GM12878 (cell line): ENCODE results near the gene TERF2IP. TPM values are rescaled to one million over a fixed set of nuclear protein-coding genes. Genes with fewer than 3 reads are reported as not detected.

Source experiments
- ATAC-seq: fragments of 200-7000 bp; cut with Tn5 transposase; 3 replicates; pipeline ENCODE4 v1.9.1; 2020; ENCODE audit warnings: mild to moderate bottlenecking, moderate library complexity
- BruUV-seq: library from RNA; stranded (reverse); fragments of 400-500 nt; replicated peaks from 2 replicates; lab custom pipeline; 2021; lab: Mats Ljungman, UMichigan
- CTCF ChIA-PET: fragments of 300-600 bp; sonication (Branson Sonifier 250); formaldehyde crosslinking; extraction: SDS; loops from one replicate; lab custom pipeline; 2021; ENCODE audit warnings: inconsistent platforms; lab: Yijun Ruan, JAX
- POLR2A ChIA-PET: fragments of 350-600 bp; formaldehyde crosslinking; extraction: SDS; loops from one replicate; lab custom pipeline; 2021; ENCODE audit warnings: inconsistent platforms; lab: Charles Lee
- RAD21 ChIA-PET: fragments of 300-600 bp; sonication (Branson Sonifier 250); formaldehyde crosslinking; loops from one replicate; lab custom pipeline; 2023; ENCODE audit warnings: antibody characterized with exemption; ENCODE audit not compliant: unreplicated experiment; lab: Charles Lee
- SMC1A ChIA-PET: fragments of 300-600 bp; sonication (Branson Sonifier 250); formaldehyde crosslinking; loops from one replicate; lab custom pipeline; 2023; ENCODE audit not compliant: unreplicated experiment, uncharacterized antibody; lab: Charles Lee
- DNase-seq: peaks from one replicate; pipeline ENCODE4 v3.0.0-alpha.2; 2011; ENCODE audit warnings: low read depth, low spot score
- FAIRE-seq: peaks from 3 replicates; lab custom pipeline; 2011; peaks lifted over from hg19 to GRCh38; lab: Jason Lieb, UNC
- H2AFZ ChIP-seq: 2 replicates; pipeline ENCODE4 v1.6.0; 2011; ENCODE audit warnings: low read depth, low read length, control low read depth; ENCODE audit not compliant: control insufficient read depth
- H3K27ac ChIP-seq: 2 replicates; pipeline ENCODE4 v1.5.1; 2011; ENCODE audit warnings: control low read depth; ENCODE audit not compliant: control insufficient read depth, insufficient read depth
- H3K27me3 ChIP-seq, 2 experiments: replicated peaks in 1 of 2; 2 replicates each; pipeline versions ENCODE4 v1.6.0 to v1.6.1; 2011; ENCODE audit warnings: low read length in 1 of 2; ENCODE audit not compliant: control insufficient read depth in 2 of 2, insufficient read depth in 2 of 2
- H3K36me3 ChIP-seq, 2 experiments: 2 replicates each; pipeline ENCODE4 v1.5.1; 2011; ENCODE audit warnings: low read length in 1 of 2; ENCODE audit not compliant: control insufficient read depth in 2 of 2, insufficient read depth in 2 of 2
- H3K4me1 ChIP-seq: 2 replicates; pipeline ENCODE4 v1.6.1; 2011; ENCODE audit warnings: mild to moderate bottlenecking, low read length, moderate library complexity, mixed read lengths; ENCODE audit not compliant: control insufficient read depth, insufficient read depth
- H3K4me2 ChIP-seq: 2 replicates; pipeline ENCODE4 v1.6.0; 2011; ENCODE audit warnings: control low read depth; ENCODE audit not compliant: control insufficient read depth, insufficient read depth
- H3K4me3 ChIP-seq: fragments of 200-600 bp; sonication (generic); 2 replicates; pipeline ENCODE4 v1.5.1; 2016
- H3K79me2 ChIP-seq: 2 replicates; pipeline ENCODE4 v1.6.0; 2011; ENCODE audit warnings: low read length; ENCODE audit not compliant: control insufficient read depth, insufficient read depth
- H3K9ac ChIP-seq: 2 replicates; pipeline ENCODE4 v1.8.0; 2011; ENCODE audit warnings: low read length, control low read depth, mixed read lengths; ENCODE audit not compliant: control insufficient read depth, insufficient read depth
- H3K9me3 ChIP-seq: replicated peaks from 3 replicates; pipeline ENCODE4 v1.5.1; 2011; ENCODE audit warnings: mild to moderate bottlenecking, low read length; ENCODE audit not compliant: control insufficient read depth, insufficient read depth
- H4K20me1 ChIP-seq: 2 replicates; pipeline ENCODE4 v1.6.0; 2011; ENCODE audit not compliant: control insufficient read depth, insufficient read depth
- CHD2 ChIP-seq: IDR thresholded peaks from 2 replicates; pipeline ENCODE4 v1.6.1; 2011; ENCODE audit warnings: low read depth, low read length, improper control_type of control experiment, borderline replicate concordance
- MYC ChIP-seq: IDR thresholded peaks from 2 replicates; pipeline ENCODE4 v1.6.1; 2011; ENCODE audit warnings: mild to moderate bottlenecking, low read length, moderate library complexity, inconsistent platforms; ENCODE audit not compliant: insufficient read depth, insufficient replicate concordance, insufficient read length, severe bottlenecking
- WGBS: methylation state at CpG from one replicate; pipeline ENCODE4 v1.1.6; 2016; ENCODE audit warnings: low lambda C conversion rate; ENCODE audit not compliant: insufficient replicate concordance, insufficient coverage; ENCODE audit errors: missing lambda C conversion rate; 5-methylcytosine and 5-hydroxymethylcytosine counted together
- in situ Hi-C: fragments of 300-500 bp; cut with MboI; formaldehyde crosslinking; loops from 9 replicates; pipeline ENCODE4 v1.14.3; 2018; ENCODE audit warnings: mixed read lengths
- intact Hi-C: fragments of 100-400 bp; cut with micrococcal nuclease; formaldehyde crosslinking; loops from one replicate; pipeline ENCODE4 v1.14.2; 2022; ENCODE audit not compliant: unreplicated experiment
- polyA plus RNA-seq, 11 experiments: library from polyadenylated mRNA; depleted of rRNA in 4 of 11; unstranded in 6 of 11; stranded (reverse) in 5 of 11; fragments of >200 nt; fragmentation: Nextera tagmentation in 4 of 11; fragmentation: Illumina TruSeq in 1 of 11; extraction: Ambion mirVana in 4 of 11; extraction: Trizol in 1 of 11; gene quantifications; 1 replicate in 1 of 11; 2 replicates in 10 of 11; pipeline versions ENCODE4 v1.2.1 to v1.2.3, GENCODE V29; 2011 to 2016; ENCODE audit warnings: inconsistent platforms in 2 of 11, missing spikeins in 2 of 11, low read depth in 1 of 11
- total RNA-seq, 4 experiments: library from RNA; depleted of rRNA in 3 of 4; stranded (reverse); fragments of >200 nt in 3 of 4; fragmentation: Illumina TruSeq in 1 of 4; extraction: Trizol in 1 of 4; gene quantifications; 2 replicates each; pipeline versions ENCODE4 v1.2.1 to v1.2.3, GENCODE V29; 2013 to 2021
- TF ChIP-seq, protein P1 (sequence below): fragments of 450-650 bp; IDR thresholded peaks from 2 replicates; pipeline ENCODE4 v1.6.1; 2017; ENCODE audit warnings: mild to moderate bottlenecking, moderate library complexity

TERF2IP gene
- total and polyA plus RNA-seq, 10 of the 15 experiments (the other 5 are each of a cell fraction or from before 2014, with no cell fraction given), result 19.6 to 93.1 (median 54.4) TPM

DNA sequence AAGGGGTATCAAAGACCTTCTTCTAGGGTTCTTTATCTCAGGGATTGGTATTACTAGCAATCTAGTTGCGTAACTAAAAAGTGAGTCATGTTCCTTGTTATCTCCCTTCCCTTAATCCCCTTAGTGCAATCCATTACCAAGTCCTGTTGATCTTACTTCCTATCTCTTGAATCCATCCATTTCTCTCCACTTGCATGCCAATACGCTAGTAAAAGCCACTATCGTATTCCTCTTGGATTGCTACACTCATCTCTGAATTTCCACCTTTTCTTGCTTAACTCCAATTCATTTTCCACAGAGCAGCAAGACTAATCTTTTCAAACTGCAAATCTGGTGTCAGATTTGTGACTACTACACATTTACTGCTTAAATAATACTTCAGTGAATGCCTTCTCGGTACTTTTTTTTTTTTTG is 22.6 kb upstream of the TERF2IP start (continued):
- TF ChIP-seq, protein P1, sequence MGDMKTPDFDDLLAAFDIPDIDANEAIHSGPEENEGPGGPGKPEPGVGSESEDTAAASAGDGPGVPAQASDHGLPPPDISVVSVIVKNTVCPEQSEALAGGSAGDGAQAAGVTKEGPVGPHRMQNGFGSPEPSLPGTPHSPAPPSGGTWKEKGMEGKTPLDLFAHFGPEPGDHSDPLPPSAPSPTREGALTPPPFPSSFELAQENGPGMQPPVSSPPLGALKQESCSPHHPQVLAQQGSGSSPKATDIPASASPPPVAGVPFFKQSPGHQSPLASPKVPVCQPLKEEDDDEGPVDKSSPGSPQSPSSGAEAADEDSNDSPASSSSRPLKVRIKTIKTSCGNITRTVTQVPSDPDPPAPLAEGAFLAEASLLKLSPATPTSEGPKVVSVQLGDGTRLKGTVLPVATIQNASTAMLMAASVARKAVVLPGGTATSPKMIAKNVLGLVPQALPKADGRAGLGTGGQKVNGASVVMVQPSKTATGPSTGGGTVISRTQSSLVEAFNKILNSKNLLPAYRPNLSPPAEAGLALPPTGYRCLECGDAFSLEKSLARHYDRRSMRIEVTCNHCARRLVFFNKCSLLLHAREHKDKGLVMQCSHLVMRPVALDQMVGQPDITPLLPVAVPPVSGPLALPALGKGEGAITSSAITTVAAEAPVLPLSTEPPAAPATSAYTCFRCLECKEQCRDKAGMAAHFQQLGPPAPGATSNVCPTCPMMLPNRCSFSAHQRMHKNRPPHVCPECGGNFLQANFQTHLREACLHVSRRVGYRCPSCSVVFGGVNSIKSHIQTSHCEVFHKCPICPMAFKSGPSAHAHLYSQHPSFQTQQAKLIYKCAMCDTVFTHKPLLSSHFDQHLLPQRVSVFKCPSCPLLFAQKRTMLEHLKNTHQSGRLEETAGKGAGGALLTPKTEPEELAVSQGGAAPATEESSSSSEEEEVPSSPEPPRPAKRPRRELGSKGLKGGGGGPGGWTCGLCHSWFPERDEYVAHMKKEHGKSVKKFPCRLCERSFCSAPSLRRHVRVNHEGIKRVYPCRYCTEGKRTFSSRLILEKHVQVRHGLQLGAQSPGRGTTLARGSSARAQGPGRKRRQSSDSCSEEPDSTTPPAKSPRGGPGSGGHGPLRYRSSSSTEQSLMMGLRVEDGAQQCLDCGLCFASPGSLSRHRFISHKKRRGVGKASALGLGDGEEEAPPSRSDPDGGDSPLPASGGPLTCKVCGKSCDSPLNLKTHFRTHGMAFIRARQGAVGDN, result no peak

DNA sequence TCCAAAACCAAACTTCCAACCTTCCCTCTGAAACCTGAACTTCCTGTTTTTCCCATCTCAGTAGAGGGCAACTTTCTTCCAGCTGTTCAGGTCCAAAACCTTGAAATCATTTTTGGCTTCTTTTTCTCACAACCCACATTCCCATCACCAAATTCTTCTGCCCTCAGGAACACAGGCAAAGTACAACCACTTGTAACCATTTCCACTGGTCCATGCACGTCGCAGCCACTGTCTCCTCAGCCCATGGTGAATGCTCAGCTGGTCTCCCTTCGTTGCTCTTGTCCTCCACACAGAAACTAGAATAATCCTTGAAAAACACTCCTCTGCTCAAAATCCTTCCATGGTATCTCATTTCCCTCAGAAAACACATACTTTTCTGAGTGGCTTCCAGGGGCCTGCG is 20.8 kb upstream of the TERF2IP start:
- FAIRE-seq, result no peak
- no peak overlapping the region for H3K4me2 ChIP-seq
- H3K9ac ChIP-seq, result no peak overlapping the region
- intact Hi-C loops, result no loop called here
- H3K9me3 ChIP-seq, result no peaks in the 10 kb centered on the region
- RAD21 ChIA-PET, result no interaction called here
- peaks cover 17 to 45% of the 10 kb centered on the region in 2 experiments for H3K36me3 ChIP-seq
- SMC1A ChIA-PET, result interaction anchor here (0.6 kb wide), 1 partner anchor 106 kb away, joined by 3 read pairs; no protein-coding TSS in a partner anchor
- H4K20me1 ChIP-seq, result no peaks in the 10 kb centered on the region
- TF ChIP-seq CHD2 (no peak), MYC (no peak)
- TF ChIP-seq, all 136 proteins: peak for 0
- DNase-seq, result no peak
- H3K4me1 ChIP-seq, result peaks cover under 1% of the 10 kb centered on the region; the same call in 1 of the 2 replicates
- H3K27me3 ChIP-seq, result no peaks in the 10 kb centered on the region
- H3K4me3 ChIP-seq, result no peak overlapping the region
- WGBS, result 97% methylated on average over 4 of the region's 4 CpGs
- POLR2A ChIA-PET, result no interaction called here
- in situ Hi-C loops, result loop anchor here (10.0 kb wide), 1 partner anchor 162 kb away; the partner anchor contains the start of gene TMEM170A
- peaks cover 11% of the 10 kb centered on the region for H3K79me2 ChIP-seq
- no TSS peak for BruUV-seq
- no peak for ATAC-seq
- H3K27ac ChIP-seq, result no peak overlapping the region
- no peak overlapping the region for H2AFZ ChIP-seq
- CTCF ChIA-PET, result no interaction called here
